Measurements from ENCODE around the gene PLD6.
"Not testable (repeated sequence)": the region's sequence is repeated elsewhere in the genome, so short reads cannot be mapped to it uniquely, and the experiment has no call there.

Gene PLD6

GRCh38 chr17:17201271-17201670, 4.9 kb downstream of the PLD6 start:
- no peak for DNase-seq (ENCODE audit: low read depth in 4 of 4, low spot score in 1 of 4)

- DNase-seq (ENCODE audit: low read depth in 4 of 4, low spot score in 1 of 4) = no peak
These were observed 5.3 kb downstream of the PLD6 start for GRCh38 chr17:17200831-17201230.

GRCh38 chr17:17200311-17200710, 5.8 kb downstream of the PLD6 start:
- no peak for DNase-seq (ENCODE audit: low read depth in 4 of 4, low spot score in 1 of 4)

- no peak for DNase-seq (ENCODE audit: low read depth in 4 of 4, low spot score in 1 of 4)
These were observed 7.9 kb downstream of the PLD6 start for GRCh38 chr17:17198281-17198680.

GRCh38 chr17:17196776-17197175, 9.4 kb downstream of the PLD6 start:
- DNase-seq (ENCODE audit: low read depth in 4 of 4, low spot score in 1 of 4) = no peak

GRCh38 chr17:17195466-17195865, 10.7 kb downstream of the PLD6 start:
- not testable (repeated sequence) for DNase-seq (ENCODE audit: low read depth in 4 of 4, low spot score in 1 of 4)

GRCh38 chr17:17191961-17192381, 14.2 kb downstream of the PLD6 start:
- no peak for DNase-seq (ENCODE audit: low read depth in 4 of 4, low spot score in 1 of 4)

- DNase-seq (ENCODE audit: low read depth in 4 of 4, low spot score in 1 of 4) = no peak
These were observed 14.8 kb downstream of the PLD6 start for GRCh38 chr17:17191346-17191792.

GRCh38 chr17:17190188-17190587, 15.9 kb downstream of the PLD6 start:
- DNase-seq (ENCODE audit: low read depth in 4 of 4, low spot score in 1 of 4) = no peak

GRCh38 chr17:17189559-17189958, 16.6 kb downstream of the PLD6 start:
- no peak for DNase-seq (ENCODE audit: low read depth in 4 of 4, low spot score in 1 of 4)

- DNase-seq (ENCODE audit: low read depth in 4 of 4, low spot score in 1 of 4) = no peak
These were observed 17.5 kb downstream of the PLD6 start for GRCh38 chr17:17188586-17188985.

- no peak for DNase-seq (ENCODE audit: low read depth in 4 of 4, low spot score in 1 of 4)
These were observed 19.3 kb downstream of the PLD6 start for GRCh38 chr17:17186551-17187505.

GRCh38 chr17:17186051-17186450, 20.1 kb downstream of the PLD6 start:
- peak in 1 of 4 experiments; percentile 45 for DNase-seq (ENCODE audit: low read depth in 4 of 4, low spot score in 1 of 4)

GRCh38 chr17:17184985-17185757, 21.0 kb downstream of the PLD6 start:
- not testable (repeated sequence) for DNase-seq (ENCODE audit: low read depth in 4 of 4, low spot score in 1 of 4)

GRCh38 chr17:17183744-17184143, 22.4 kb downstream of the PLD6 start:
- DNase-seq (ENCODE audit: low read depth in 4 of 4, low spot score in 1 of 4) = no peak

- no peak for DNase-seq (ENCODE audit: low read depth in 4 of 4, low spot score in 1 of 4)
These were observed 23.5 kb downstream of the PLD6 start for GRCh38 chr17:17182598-17183136.

- no peak for DNase-seq (ENCODE audit: low read depth in 4 of 4, low spot score in 1 of 4)
These were observed 24.2 kb downstream of the PLD6 start for GRCh38 chr17:17181666-17182597.

- DNase-seq (ENCODE audit: low read depth in 4 of 4, low spot score in 1 of 4) = no peak
These were observed 25.2 kb downstream of the PLD6 start for GRCh38 chr17:17180741-17181525.

- no peak for DNase-seq (ENCODE audit: low read depth in 4 of 4, low spot score in 1 of 4)
These were observed 26.0 kb downstream of the PLD6 start for GRCh38 chr17:17180141-17180603.

GRCh38 chr17:17179371-17179827, 26.7 kb downstream of the PLD6 start:
- DNase-seq (ENCODE audit: low read depth in 4 of 4, low spot score in 1 of 4) = no peak

Data from stimulated activated CD4-positive, alpha-beta T cell treated with anti-CD3 and anti-CD28 coated beads, Interleukin-1b, Interleukin-23, amount 100 ng/mL, for 24 hours (primary cell).